HUES6 (cell line): ENCODE measurements around the gene IGFL2.
"Not testable (repeated sequence)": the region's sequence is repeated elsewhere in the genome, so short reads cannot be mapped to it uniquely, and the experiment has no call there.

Source experiments
- H3K27ac ChIP-seq: 2 replicates; pipeline ENCODE4 v1.7.0; 2013; ENCODE audit warnings: low read depth, mild to moderate bottlenecking, low read length, inconsistent platforms
- H3K27me3 ChIP-seq: 2 replicates; pipeline ENCODE4 v1.6.1; 2013; ENCODE audit warnings: low read length; ENCODE audit not compliant: control insufficient read depth, insufficient read depth
- H3K36me3 ChIP-seq: 2 replicates; pipeline ENCODE4 v1.6.1; 2013; ENCODE audit warnings: low read length; ENCODE audit not compliant: control insufficient read depth, insufficient read depth
- H3K4me1 ChIP-seq: 2 replicates; pipeline ENCODE4 v1.6.1; 2013; ENCODE audit warnings: low read length; ENCODE audit not compliant: control insufficient read depth, insufficient read depth
- H3K4me3 ChIP-seq: 2 replicates; pipeline ENCODE4 v1.5.1; 2013; ENCODE audit warnings: low read depth, low read length
- H3K9ac ChIP-seq: one replicate; pipeline ENCODE4 v1.6.1; 2013; ENCODE audit warnings: mild to moderate bottlenecking, low read length
- H3K9me3 ChIP-seq: 2 replicates; pipeline ENCODE4 v1.6.1; 2013; ENCODE audit warnings: low read depth, low read length; ENCODE audit not compliant: control insufficient read depth, insufficient read depth

IGFL2 gene

DNA sequence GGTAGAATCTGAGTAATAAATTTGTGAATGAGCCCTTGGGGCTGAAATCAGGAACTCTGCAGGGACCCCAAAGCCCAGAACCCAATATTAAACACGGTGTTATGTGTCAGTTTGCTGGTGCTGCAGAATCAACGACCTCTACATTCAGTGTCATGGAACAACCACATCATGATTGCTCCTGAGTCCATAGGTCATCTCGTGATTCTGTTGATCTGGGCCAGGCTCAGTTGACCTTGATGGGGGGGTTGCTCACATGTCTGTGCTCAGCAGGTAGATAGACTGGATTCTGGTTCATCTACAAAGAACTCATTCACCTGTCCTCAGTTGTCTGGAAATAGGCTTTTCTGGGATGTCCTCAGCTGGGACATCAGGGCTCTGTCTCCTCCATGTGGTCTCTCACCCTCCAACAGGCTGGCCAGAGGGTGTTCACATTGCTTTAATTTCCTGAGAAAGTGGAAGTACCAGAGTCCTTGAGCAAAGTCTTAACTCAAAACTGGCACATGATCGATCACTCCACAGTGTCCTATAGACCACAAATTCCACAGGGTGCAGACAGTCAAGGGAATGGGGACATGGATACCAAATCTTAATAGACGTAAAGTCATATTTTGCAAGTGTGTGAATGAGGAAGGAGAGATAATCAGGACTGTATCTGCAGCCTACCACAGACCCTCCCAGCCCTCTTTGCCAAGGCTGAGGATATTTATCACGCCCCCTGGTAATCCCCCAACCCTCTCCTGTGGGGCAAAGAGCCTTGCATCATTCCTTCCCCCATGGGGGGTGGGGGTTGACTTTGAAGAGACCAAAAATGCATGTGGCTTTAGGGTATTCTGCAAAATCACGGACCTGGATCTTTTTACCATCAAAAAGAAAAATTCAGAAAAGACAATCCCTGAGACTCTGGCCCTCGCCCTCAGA, 42.2 kb downstream of the IGFL2 start:
- H3K36me3 ChIP-seq = no peaks in the 10 kb centered on the region
- H3K4me3 ChIP-seq = no peak overlapping the region
- no peaks in the 10 kb centered on the region for H3K9me3 ChIP-seq
- no peak overlapping the region for H3K9ac ChIP-seq
- H3K4me1 ChIP-seq = peaks cover 5% of the 10 kb centered on the region; the same call in 1 of the 2 replicates
- H3K27ac ChIP-seq = no peak overlapping the region
- H3K27me3 ChIP-seq = no peaks in the 10 kb centered on the region

DNA sequence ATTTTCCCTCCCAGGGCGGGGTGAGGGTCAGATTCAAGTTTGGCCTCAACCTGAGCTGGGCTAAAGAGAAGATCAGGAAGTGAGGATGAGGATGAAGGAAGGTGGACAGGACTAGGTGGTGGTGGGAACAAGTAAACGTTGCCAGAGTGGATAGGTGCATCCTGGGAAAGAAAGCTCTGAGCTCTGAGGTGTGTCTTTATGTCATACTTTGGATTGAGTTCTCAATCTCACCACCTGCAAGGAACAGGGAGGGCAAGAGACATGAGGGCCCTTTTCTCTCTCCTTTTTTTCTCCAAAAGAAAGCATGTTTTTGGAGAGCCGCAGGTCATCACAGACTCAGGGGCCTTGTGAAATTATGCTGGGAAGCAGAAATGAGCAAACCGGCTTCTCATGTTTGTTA, 43.3 kb downstream of the IGFL2 start:
- Histone ChIP-seq H3K9ac (no peak overlapping the region), H3K4me1 (peaks cover 5% of the 10 kb centered on the region; the same call in 1 of the 2 replicates), H3K36me3 (no peaks in the 10 kb centered on the region), H3K27me3 (no peaks in the 10 kb centered on the region), H3K9me3 (no peaks in the 10 kb centered on the region), H3K27ac (no peak overlapping the region), H3K4me3 (no peak overlapping the region)

DNA sequence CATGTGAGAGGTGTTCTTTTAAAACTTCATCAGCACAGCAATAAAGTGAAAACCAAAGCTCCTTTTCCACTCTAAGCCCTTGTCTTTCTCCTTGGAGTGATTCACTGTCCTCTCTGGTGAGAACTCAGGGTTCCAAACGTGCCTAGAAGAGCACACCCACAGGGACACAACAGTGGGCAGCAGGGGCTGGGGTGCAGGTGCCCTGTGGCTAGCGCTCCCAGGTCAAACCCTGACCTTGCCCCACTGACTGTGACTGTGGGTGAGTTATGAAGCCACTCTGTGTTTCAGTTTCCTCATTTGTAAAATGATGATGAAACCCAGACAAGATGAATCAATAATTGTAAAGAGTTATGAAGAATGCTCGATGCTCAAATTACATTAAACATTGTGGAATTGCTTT, 43.9 kb downstream of the IGFL2 start:
- Histone ChIP-seq H3K27me3 (no peaks in the 10 kb centered on the region), H3K36me3 (no peaks in the 10 kb centered on the region), H3K4me3 (no peak overlapping the region), H3K9ac (no peak overlapping the region), H3K9me3 (no peaks in the 10 kb centered on the region), H3K27ac (no peak overlapping the region), H3K4me1 (peaks cover 5% of the 10 kb centered on the region; the same call in 1 of the 2 replicates)

DNA sequence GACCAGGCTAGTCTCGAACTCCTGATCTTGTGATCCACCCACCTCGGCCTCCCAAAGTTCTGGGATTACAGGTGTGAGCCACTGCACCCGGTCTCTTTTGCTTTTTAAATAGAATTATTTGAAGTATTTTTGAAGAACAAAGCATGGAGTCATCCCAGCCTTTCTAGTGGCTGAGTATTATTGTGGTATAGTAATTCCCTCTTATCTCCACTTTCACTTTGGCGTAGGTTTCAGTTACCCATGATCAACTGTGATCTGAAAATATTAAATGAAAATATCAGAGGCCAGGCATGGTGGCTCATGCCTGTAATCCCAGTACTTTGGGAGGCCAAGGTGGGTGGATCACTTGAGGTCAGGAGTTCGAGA, 44.6 kb downstream of the IGFL2 start:
- not testable (repeated sequence) for H3K27ac ChIP-seq, H3K4me3 ChIP-seq, H3K36me3 ChIP-seq

DNA sequence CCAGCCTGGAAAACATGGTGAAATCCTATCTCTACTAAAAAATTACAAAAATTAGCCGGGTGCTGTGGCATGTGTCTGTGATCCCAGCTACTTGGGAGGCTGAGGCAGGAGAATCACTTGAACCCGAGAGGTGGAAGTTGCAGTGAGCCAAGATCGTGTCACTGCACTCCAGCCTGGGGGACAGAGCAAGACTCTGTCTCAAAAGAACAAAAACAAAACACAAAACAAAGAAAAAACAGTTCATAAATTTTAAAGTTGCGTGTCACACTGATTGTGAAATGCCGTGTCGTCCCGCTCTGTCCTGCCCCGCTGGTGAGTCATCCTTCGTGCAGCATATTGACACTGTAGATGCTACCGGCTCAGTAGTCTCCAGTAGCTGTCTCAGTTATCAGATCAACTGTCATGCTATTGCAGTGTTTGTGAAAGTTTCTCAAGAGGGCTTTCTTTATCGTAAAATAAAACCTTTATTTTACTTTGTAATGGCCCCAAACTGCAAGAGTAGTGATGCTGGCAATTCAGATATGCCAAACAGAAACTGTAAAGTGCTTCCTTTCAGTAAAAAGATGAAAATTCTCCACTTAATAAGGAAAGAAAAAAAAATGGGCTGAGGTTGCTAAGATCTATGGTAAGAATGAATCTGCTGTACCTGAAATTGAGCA, 45.1 kb downstream of the IGFL2 start:
- no peak overlapping the region for H3K4me3 ChIP-seq

More for the DNA sequence above, 44.6 kb downstream of the IGFL2 start:
- not testable (repeated sequence) for H3K27me3 ChIP-seq, H3K9me3 ChIP-seq, H3K4me1 ChIP-seq, H3K9ac ChIP-seq

DNA sequence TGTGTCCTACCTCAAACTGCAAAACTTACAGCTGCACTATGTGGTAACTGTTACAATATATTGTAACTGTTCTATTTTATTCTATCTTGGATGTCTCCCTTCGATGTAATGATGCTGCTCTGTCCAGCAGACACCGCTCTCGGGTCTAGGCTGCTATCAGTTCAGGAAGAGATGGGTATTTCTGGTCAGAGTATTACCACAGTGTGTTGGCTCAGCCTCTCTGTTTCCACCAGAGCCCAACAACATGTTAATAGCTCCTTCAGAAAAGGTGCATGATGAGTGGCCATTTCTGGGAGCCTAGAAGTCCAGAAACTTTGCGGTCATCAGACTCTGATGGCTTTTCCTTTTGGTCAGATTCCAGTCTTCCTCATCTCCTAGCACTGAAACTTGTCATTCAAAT, 45.6 kb downstream of the IGFL2 start:
- no peak overlapping the region for H3K9ac ChIP-seq
- no peak overlapping the region for H3K4me3 ChIP-seq
- no peak overlapping the region for H3K27ac ChIP-seq
- no peaks in the 10 kb centered on the region for H3K27me3 ChIP-seq
- peaks cover 5% of the 10 kb centered on the region; the same call in 1 of the 2 replicates for H3K4me1 ChIP-seq
- H3K36me3 ChIP-seq = no peaks in the 10 kb centered on the region
- H3K9me3 ChIP-seq = no peaks in the 10 kb centered on the region

More for the DNA sequence above, 45.1 kb downstream of the IGFL2 start:
- H3K27ac ChIP-seq = no peak overlapping the region
- no peaks in the 10 kb centered on the region for H3K27me3 ChIP-seq
- no peak overlapping the region for H3K9ac ChIP-seq
- H3K36me3 ChIP-seq = no peaks in the 10 kb centered on the region
- no peaks in the 10 kb centered on the region for H3K9me3 ChIP-seq
- peaks cover 5% of the 10 kb centered on the region; the same call in 1 of the 2 replicates for H3K4me1 ChIP-seq

DNA sequence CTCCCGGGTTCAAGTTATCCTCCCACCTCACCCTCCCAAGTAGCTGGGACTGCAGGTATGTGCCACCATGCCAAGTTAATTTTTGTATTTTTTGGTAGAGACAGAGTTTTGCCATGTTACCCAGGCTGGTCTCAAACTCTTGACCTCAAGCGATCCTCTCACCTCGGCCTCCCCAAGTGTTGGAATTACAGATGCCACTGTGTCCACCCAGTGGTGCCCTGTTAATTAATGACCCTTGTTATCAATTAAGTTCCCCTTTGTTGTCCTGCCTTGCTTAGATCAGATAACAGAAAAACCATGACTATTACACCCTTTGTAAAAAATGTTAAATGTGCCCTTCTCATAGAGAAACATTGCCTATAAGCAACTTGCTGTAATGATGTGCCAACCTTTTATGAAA, 47.1 kb downstream of the IGFL2 start:
- Histone ChIP-seq H3K4me1 (peaks cover 5% of the 10 kb centered on the region; the same call in 1 of the 2 replicates), H3K36me3 (no peaks in the 10 kb centered on the region), H3K9ac (no peak overlapping the region), H3K27me3 (no peaks in the 10 kb centered on the region), H3K9me3 (no peaks in the 10 kb centered on the region), H3K4me3 (no peak overlapping the region), H3K27ac (no peak overlapping the region)

DNA sequence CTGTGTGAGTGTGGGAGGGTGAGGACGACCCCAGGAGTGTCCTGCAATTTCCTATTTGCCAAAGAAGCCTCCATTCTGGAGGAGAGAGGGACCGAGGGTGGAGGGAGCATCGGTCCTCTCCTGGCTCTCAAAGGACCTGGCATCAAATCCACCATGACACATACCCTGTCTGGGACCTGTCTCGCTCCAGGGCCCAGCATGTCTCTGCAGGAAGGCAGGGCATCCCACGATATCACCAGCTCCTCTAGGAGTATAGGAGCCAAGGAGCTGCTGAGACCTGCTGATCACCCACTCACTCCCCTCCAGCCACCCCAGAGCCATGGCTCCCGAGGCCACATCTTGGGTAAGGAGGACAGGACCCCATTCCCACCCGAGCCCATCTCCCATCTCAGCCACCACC, 47.9 kb downstream of the IGFL2 start:
- not testable (repeated sequence) for H3K9me3 ChIP-seq, H3K36me3 ChIP-seq, H3K4me1 ChIP-seq, H3K27ac ChIP-seq, H3K27me3 ChIP-seq, H3K9ac ChIP-seq, H3K4me3 ChIP-seq

DNA sequence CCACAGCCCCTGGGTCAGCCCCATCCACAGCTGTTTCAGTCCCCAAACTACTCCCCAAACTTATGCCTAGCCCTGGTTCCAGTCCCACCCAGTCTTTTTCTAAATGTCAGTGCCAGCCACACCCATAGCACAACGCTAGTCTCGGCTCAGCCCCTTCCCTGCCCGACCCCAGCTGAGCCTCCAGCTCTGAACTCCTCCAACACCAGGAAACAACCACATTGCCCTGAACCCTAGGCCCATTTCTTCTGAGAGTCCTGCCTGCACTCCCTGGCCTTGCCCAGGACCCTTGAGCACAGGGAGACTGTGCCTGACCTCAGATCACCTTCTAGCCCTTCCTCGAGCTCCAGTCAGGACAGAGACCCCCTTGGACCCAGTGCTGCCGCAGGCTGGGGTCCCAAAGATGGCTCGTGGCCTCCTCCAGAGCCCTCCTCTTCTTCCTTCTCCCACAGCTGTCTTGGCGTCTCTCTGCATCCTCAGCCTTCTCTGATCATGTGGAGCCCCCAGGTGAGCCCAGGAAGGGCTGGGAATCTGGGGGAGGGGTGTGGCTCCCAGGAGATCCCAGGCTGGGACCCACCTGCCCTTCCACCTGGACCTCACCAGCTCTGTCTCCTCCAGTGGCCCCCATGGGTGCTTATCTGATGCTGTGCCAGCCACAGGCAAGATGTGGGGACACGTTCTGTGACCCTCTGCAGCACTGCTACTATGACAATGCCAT, 48.5 kb downstream of the IGFL2 start:
- no peak overlapping the region for H3K9ac ChIP-seq
- H3K9me3 ChIP-seq = no peaks in the 10 kb centered on the region
- no peaks in the 10 kb centered on the region for H3K27me3 ChIP-seq
- no peak overlapping the region for H3K4me3 ChIP-seq
- H3K36me3 ChIP-seq = no peaks in the 10 kb centered on the region
- H3K4me1 ChIP-seq = peaks cover 5% of the 10 kb centered on the region; the same call in 1 of the 2 replicates
- H3K27ac ChIP-seq = no peak overlapping the region

DNA sequence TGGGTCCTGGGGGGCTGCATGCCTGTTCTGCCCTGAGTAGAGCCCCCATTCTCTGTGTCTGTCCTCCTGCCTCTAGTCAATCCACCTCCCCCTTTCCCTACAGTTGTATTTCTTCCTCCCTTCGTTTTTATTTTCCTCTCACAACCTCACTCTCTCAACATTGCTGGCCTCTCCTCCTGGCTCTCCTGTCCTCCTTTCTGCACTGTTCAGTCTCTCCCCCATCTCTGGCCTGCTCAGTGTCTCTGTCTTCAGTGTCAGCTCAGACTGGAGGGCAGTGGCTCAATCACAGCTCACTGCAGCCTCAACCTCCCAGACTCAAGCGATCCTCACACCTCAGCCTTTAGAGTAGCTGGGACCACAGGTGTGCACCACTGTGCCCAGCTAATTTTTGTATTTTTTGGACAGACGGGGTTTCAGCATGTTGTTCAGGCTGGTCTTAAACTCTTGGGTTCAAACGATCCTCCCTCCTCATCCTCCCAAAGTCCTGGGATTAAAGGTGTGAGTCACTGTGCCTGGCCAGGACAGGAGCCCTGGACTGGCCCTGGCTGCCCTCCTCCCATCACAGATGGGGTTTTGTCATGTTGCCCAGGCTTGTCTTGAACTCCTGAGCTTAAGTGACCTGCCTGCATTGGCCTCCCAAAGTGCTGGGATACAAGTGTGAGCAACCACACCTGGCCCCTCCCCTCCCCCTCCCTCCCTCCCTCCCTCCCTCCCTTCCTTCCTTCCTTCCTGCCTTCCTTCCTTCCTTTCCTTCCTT, 49.5 kb downstream of the IGFL2 start:
- H3K9ac ChIP-seq = no peak overlapping the region
- H3K9me3 ChIP-seq = 0 out of 2 replicates have a peak, but pooled peaks cover under 1% of the 10 kb centered on the region
- no peaks in the 10 kb centered on the region for H3K36me3 ChIP-seq
- no peak overlapping the region for H3K4me3 ChIP-seq
- peaks cover 5% of the 10 kb centered on the region; the same call in 1 of the 2 replicates for H3K4me1 ChIP-seq
- no peaks in the 10 kb centered on the region for H3K27me3 ChIP-seq
- H3K27ac ChIP-seq = no peak overlapping the region
